Neural cell (in vitro differentiated cells): Measurements from ENCODE around the gene FHAD1. TPM values are rescaled to one million over a fixed set of nuclear protein-coding genes. Genes with fewer than 3 reads are reported as not detected.
"Not testable (repeated sequence)": the region's sequence is repeated elsewhere in the genome, so short reads cannot be mapped to it uniquely, and the experiment has no call there.

Experiments
- H2AFZ ChIP-seq: fragments of 200-600, 300-800 bp; sonication (generic), shearing (Covaris generic); 2 replicates; pipeline ENCODE4 v1.6.0; 2014; ENCODE audit warnings: low read depth, mild to moderate bottlenecking, antibody characterized with exemption, low read length, moderate library complexity
- H3F3A ChIP-seq: fragments of 200-600 bp; shearing (Covaris generic); 2 replicates; pipeline ENCODE4 v1.6.1; 2016; ENCODE audit warnings: mild to moderate bottlenecking, moderate library complexity, mixed read lengths, antibody characterized with exemption, low read length; ENCODE audit not compliant: insufficient read depth, poor library complexity, severe bottlenecking
- H3K27ac ChIP-seq: fragments of 200-600, 300-800 bp; sonication (generic), shearing (Covaris generic); 2 replicates; pipeline ENCODE4 v1.5.1; 2014; ENCODE audit warnings: mild to moderate bottlenecking, low read length, moderate library complexity
- H3K27me3 ChIP-seq: fragments of 300-800, 200-600 bp; sonication (generic), shearing (Covaris generic); 2 replicates; pipeline ENCODE4 v1.6.0; 2014; ENCODE audit warnings: mild to moderate bottlenecking, low read depth, low read length, moderate library complexity; ENCODE audit not compliant: insufficient read depth
- H3K36me3 ChIP-seq: fragments of 300-800, 200-600 bp; sonication (generic), shearing (Covaris generic); 2 replicates; pipeline ENCODE4 v1.5.1; 2014; ENCODE audit warnings: mild to moderate bottlenecking, antibody characterized with exemption, low read length, moderate library complexity; ENCODE audit not compliant: insufficient read depth
- H3K4me2 ChIP-seq: fragments of 300-800, 200-600 bp; sonication (generic), shearing (Covaris generic); 2 replicates; pipeline ENCODE4 v1.6.0; 2014; ENCODE audit warnings: mild to moderate bottlenecking, low read length
- H3K4me3 ChIP-seq: fragments of 300-800, 200-600 bp; sonication (generic), shearing (Covaris generic); 2 replicates; pipeline ENCODE4 v1.5.1; 2014; ENCODE audit warnings: mild to moderate bottlenecking, low read length, moderate library complexity
- H3K79me2 ChIP-seq: fragments of 200-600 bp; shearing (Covaris generic); replicated peaks from 2 replicates; pipeline ENCODE4 v1.6.0; 2014; ENCODE audit warnings: mild to moderate bottlenecking, low read length, moderate library complexity; ENCODE audit not compliant: insufficient read depth
- H3K9ac ChIP-seq: fragments of 300-800, 200-600 bp; sonication (generic), shearing (Covaris generic); 2 replicates; pipeline ENCODE4 v1.6.1; 2016; ENCODE audit warnings: mild to moderate bottlenecking, low read length, mixed read lengths
- H3K9me2 ChIP-seq: fragments of 200-600 bp; shearing (Covaris generic); 2 replicates; pipeline ENCODE4 v1.6.1; 2016; ENCODE audit warnings: mild to moderate bottlenecking, low read length, mixed read lengths; ENCODE audit not compliant: insufficient read depth
- H3K9me3 ChIP-seq: fragments of 200-600, 300-800 bp; sonication (generic), shearing (Covaris generic); 2 replicates; pipeline ENCODE4 v1.6.1; 2016; ENCODE audit warnings: mild to moderate bottlenecking, mixed run types, low read length, moderate library complexity, mixed read lengths
- H4K20me1 ChIP-seq: fragments of 200-600 bp; shearing (Covaris generic); 2 replicates; pipeline ENCODE4 v1.6.1; 2016; ENCODE audit warnings: mild to moderate bottlenecking, mixed run types; ENCODE audit not compliant: insufficient read depth
- EP300 ChIP-seq: fragments of 450-650 bp; conservative IDR thresholded peaks from 2 replicates; pipeline ENCODE4 v1.6.1; 2014; ENCODE audit warnings: antibody characterized with exemption, mild to moderate bottlenecking, moderate library complexity; ENCODE audit not compliant: poor library complexity, severe bottlenecking
- EZH2 ChIP-seq: fragments of 200-600, 300-800 bp; shearing (Covaris generic), sonication (generic); IDR thresholded peaks from 2 replicates; pipeline ENCODE4 v1.6.1; 2014; ENCODE audit warnings: antibody characterized with exemption, low read length, borderline replicate concordance, mild to moderate bottlenecking; ENCODE audit not compliant: insufficient read depth, poor library complexity, severe bottlenecking
- MXI1 ChIP-seq: fragments of 450-650 bp; conservative IDR thresholded peaks from 2 replicates; pipeline ENCODE4 v1.6.1; 2014; ENCODE audit warnings: antibody characterized with exemption, mild to moderate bottlenecking; ENCODE audit not compliant: poor library complexity, severe bottlenecking
- POLR2AphosphoS5 ChIP-seq: IDR thresholded peaks from 2 replicates; pipeline ENCODE4 v1.6.1; 2012
- RAD21 ChIP-seq: fragments of 450-650 bp; conservative IDR thresholded peaks from 2 replicates; pipeline ENCODE4 v1.6.1; 2014; ENCODE audit warnings: antibody characterized with exemption, mild to moderate bottlenecking, moderate library complexity
- REST ChIP-seq: IDR thresholded peaks from 2 replicates; pipeline ENCODE4 v1.6.1; 2012; ENCODE audit warnings: borderline replicate concordance
- SMC3 ChIP-seq: fragments of 450-650 bp; conservative IDR thresholded peaks from 2 replicates; pipeline ENCODE4 v1.6.1; 2014; ENCODE audit warnings: antibody characterized with exemption, mild to moderate bottlenecking, moderate library complexity; ENCODE audit not compliant: poor library complexity
- TAF1 ChIP-seq: IDR thresholded peaks from 2 replicates; pipeline ENCODE4 v1.6.1; 2012; ENCODE audit warnings: low read depth
- polyA plus RNA-seq: library from polyadenylated mRNA; depleted of rRNA; stranded (reverse); fragments of >200 nt; gene quantifications from 2 replicates; pipeline ENCODE4 v1.2.3, GENCODE V29; 2014
- TF ChIP-seq, protein P1 (sequence below): fragments of 450-650 bp; IDR thresholded peaks from 2 replicates; pipeline ENCODE4 v1.5.1; 2014; ENCODE audit warnings: antibody characterized with exemption, mild to moderate bottlenecking, moderate library complexity; ENCODE audit not compliant: poor library complexity, severe bottlenecking

FHAD1 gene
- polyA plus RNA-seq, 1 donor from 2014 or later: 0.46 TPM

DNA sequence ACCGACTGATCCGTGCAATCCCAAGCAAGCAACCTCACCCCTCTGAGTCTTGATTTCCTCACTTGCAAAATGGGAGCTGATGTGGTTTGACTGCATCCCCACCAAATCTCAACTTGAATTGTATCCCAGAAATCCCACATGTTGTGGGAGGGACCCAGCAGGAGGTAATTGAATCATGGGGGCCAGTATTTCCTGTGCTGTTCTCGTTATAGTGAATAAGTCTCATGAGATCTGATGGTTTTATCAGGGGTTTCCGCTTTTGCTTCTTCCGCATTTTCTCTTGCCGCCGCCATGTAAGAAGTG, 58.4 kb downstream of the FHAD1 start:
- H3K9me3 ChIP-seq: no peaks in the 10 kb centered on the region
- no peaks in the 10 kb centered on the region for H3K79me2 ChIP-seq
- H3K4me2 ChIP-seq: no peak overlapping the region
- TF ChIP-seq EP300: no peak
- no peak for TF ChIP-seq REST
- no peak for TF ChIP-seq EZH2
- TF ChIP-seq RAD21: no peak
- no peak for TF ChIP-seq TAF1
- TF ChIP-seq SMC3: no peak
- TF ChIP-seq, protein P1, sequence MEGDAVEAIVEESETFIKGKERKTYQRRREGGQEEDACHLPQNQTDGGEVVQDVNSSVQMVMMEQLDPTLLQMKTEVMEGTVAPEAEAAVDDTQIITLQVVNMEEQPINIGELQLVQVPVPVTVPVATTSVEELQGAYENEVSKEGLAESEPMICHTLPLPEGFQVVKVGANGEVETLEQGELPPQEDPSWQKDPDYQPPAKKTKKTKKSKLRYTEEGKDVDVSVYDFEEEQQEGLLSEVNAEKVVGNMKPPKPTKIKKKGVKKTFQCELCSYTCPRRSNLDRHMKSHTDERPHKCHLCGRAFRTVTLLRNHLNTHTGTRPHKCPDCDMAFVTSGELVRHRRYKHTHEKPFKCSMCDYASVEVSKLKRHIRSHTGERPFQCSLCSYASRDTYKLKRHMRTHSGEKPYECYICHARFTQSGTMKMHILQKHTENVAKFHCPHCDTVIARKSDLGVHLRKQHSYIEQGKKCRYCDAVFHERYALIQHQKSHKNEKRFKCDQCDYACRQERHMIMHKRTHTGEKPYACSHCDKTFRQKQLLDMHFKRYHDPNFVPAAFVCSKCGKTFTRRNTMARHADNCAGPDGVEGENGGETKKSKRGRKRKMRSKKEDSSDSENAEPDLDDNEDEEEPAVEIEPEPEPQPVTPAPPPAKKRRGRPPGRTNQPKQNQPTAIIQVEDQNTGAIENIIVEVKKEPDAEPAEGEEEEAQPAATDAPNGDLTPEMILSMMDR: no peak
- TF ChIP-seq POLR2AphosphoS5: no peak
- no peaks in the 10 kb centered on the region for H3K9me2 ChIP-seq
- no peak overlapping the region for H3K9ac ChIP-seq
- no peak overlapping the region for H2AFZ ChIP-seq
- no peaks in the 10 kb centered on the region for H3K36me3 ChIP-seq
- no peak overlapping the region for H3K4me3 ChIP-seq
- no peaks in the 10 kb centered on the region for H3K27me3 ChIP-seq
- H4K20me1 ChIP-seq: no peaks in the 10 kb centered on the region
- H3K27ac ChIP-seq: no peak overlapping the region
- peaks cover 5% of the 10 kb centered on the region for H3F3A ChIP-seq

DNA sequence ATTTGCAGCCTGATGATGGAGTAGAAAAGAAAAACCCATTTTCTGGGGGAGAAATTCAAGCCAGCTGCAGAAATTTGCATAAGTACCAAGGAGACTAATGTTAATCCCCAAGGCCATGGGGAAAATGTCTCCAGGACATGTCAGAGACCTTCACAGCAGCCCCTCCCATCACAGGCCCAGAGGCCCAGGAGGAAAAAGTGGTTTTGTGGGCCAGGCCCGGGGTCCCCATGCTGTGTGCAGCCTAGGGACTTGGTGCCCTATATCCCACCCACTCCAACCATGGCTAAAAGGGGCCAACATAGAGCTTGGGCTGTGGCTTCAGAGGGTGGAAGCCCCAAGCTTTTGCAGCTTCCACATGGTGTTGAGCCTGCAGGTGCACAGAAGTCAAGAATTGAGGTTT, 59.3 kb downstream of the FHAD1 start:
- not testable (repeated sequence) for H3K9me2 ChIP-seq, H3K79me2 ChIP-seq, H3K4me3 ChIP-seq, H3F3A ChIP-seq, H3K36me3 ChIP-seq, H3K9ac ChIP-seq, H3K27me3 ChIP-seq, H2AFZ ChIP-seq, H4K20me1 ChIP-seq, H3K4me2 ChIP-seq, H3K27ac ChIP-seq, H3K9me3 ChIP-seq

- no peaks in the 10 kb centered on the region for H3K9me3 ChIP-seq
- TF ChIP-seq RAD21: no peak
- TF ChIP-seq REST: no peak
- TF ChIP-seq EP300: no peak
- TF ChIP-seq MXI1: no peak
- TF ChIP-seq EZH2: no peak
- no peak for TF ChIP-seq POLR2AphosphoS5
- TF ChIP-seq, protein P1: no peak
- TF ChIP-seq TAF1: no peak
- no peak for TF ChIP-seq SMC3
- H3K9me2 ChIP-seq: no peaks in the 10 kb centered on the region
- no peak overlapping the region for H3K4me2 ChIP-seq
- H3K27me3 ChIP-seq: no peaks in the 10 kb centered on the region
- H3K9ac ChIP-seq: no peak overlapping the region
- no peak overlapping the region for H3K27ac ChIP-seq
- H2AFZ ChIP-seq: no peak overlapping the region
- no peaks in the 10 kb centered on the region for H4K20me1 ChIP-seq
- H3F3A ChIP-seq: peaks cover 5% of the 10 kb centered on the region
- H3K36me3 ChIP-seq: no peaks in the 10 kb centered on the region
- H3K79me2 ChIP-seq: no peaks in the 10 kb centered on the region
- H3K4me3 ChIP-seq: no peak overlapping the region
Measured at GRCh38 chr1:15308135-15308534, 61.1 kb downstream of the FHAD1 start.
